HG03378 (cell line): ENCODE results near the gene ATP5PB.
A peak's percentile ranks its signal among the peaks of the same experiment; 100 is the strongest.

ENCODE experiments used
- ATAC-seq: cut with Tn5 transposase; IDR thresholded peaks from one replicate; pipeline ENCODE4 v1.9.1; 2021; ENCODE audit warnings: mild to moderate bottlenecking, moderate library complexity; ENCODE audit not compliant: unreplicated experiment

The ATP5PB gene

GRCh38 chr1:111448918-111449702, at the start of gene ATP5PB, which contains the start of gene WDR77:
TSS of gene ATP5PB (plus strand) at chr1:111449464. CDS start at chr1:111449542, 78 bp downstream.
TSS of gene WDR77 (minus strand) at chr1:111449256. CDS start at chr1:111449169, 87 bp downstream.
- ATAC-seq = peak; percentile 91

- ATAC-seq = no peak
These were observed 49.3 kb upstream of the ATP5PB start for GRCh38 chr1:111399792-111400610.

- no peak for ATAC-seq
These were observed 47.2 kb upstream of the ATP5PB start for GRCh38 chr1:111402083-111402482.

GRCh38 chr1:111404588-111404987, 44.7 kb upstream of the ATP5PB start:
- ATAC-seq = no peak

GRCh38 chr1:111406321-111406768, 42.9 kb upstream of the ATP5PB start:
- ATAC-seq = peak; percentile 90

- no peak for ATAC-seq
These were observed 42.0 kb upstream of the ATP5PB start for GRCh38 chr1:111407301-111407700.

- no peak for ATAC-seq
These were observed 36.4 kb upstream of the ATP5PB start for GRCh38 chr1:111412839-111413238.

GRCh38 chr1:111414756-111415155, 34.5 kb upstream of the ATP5PB start:
- ATAC-seq = no peak

- ATAC-seq = no peak
These were observed 33.8 kb upstream of the ATP5PB start for GRCh38 chr1:111415461-111415860.

GRCh38 chr1:111417755-111418154, 31.5 kb upstream of the ATP5PB start:
- ATAC-seq = no peak

GRCh38 chr1:111419037-111419436, 30.2 kb upstream of the ATP5PB start:
- ATAC-seq = no peak

- no peak for ATAC-seq
These were observed 28.9 kb upstream of the ATP5PB start for GRCh38 chr1:111420377-111420776.

GRCh38 chr1:111422546-111423391, 26.5 kb upstream of the ATP5PB start:
- no peak for ATAC-seq

- no peak for ATAC-seq
These were observed 25.0 kb upstream of the ATP5PB start for GRCh38 chr1:111424281-111424680.

GRCh38 chr1:111436726-111437125, 12.5 kb upstream of the ATP5PB start:
- ATAC-seq = no peak

- ATAC-seq = no peak
These were observed 9.6 kb upstream of the ATP5PB start for GRCh38 chr1:111439461-111440351.

GRCh38 chr1:111441573-111442192, 7.6 kb upstream of the ATP5PB start:
- ATAC-seq = no peak

- ATAC-seq = no peak
These were observed 6.8 kb upstream of the ATP5PB start for GRCh38 chr1:111442457-111442856.

- no peak for ATAC-seq
These were observed 5.2 kb upstream of the ATP5PB start for GRCh38 chr1:111444031-111444430.
